Astrocyte of the spinal cord (primary cell): ENCODE data around the gene LYPLA2.
A peak's percentile ranks its signal among the peaks of the same experiment; 100 is the strongest.

Experiments used
- DNase-seq: peaks from one replicate; pipeline ENCODE4 v3.0.0; 2011; ENCODE audit warnings: low read depth, low spot score
- H3K4me3 ChIP-seq: 2 replicates; pipeline ENCODE4 v1.5.1; 2011; ENCODE audit warnings: low read depth, mild to moderate bottlenecking, low read length, moderate library complexity
- CTCF ChIP-seq: IDR thresholded peaks from 2 replicates; pipeline ENCODE4 v1.5.1; 2012; ENCODE audit warnings: low read depth, mild to moderate bottlenecking, low read length, inconsistent platforms
- in situ Hi-C: cut with HindIII; loops from 2 replicates; pipeline ENCODE4 v1.10.0; 2017; ENCODE audit warnings: low sequenced_read_pairs

LYPLA2 gene

DNA sequence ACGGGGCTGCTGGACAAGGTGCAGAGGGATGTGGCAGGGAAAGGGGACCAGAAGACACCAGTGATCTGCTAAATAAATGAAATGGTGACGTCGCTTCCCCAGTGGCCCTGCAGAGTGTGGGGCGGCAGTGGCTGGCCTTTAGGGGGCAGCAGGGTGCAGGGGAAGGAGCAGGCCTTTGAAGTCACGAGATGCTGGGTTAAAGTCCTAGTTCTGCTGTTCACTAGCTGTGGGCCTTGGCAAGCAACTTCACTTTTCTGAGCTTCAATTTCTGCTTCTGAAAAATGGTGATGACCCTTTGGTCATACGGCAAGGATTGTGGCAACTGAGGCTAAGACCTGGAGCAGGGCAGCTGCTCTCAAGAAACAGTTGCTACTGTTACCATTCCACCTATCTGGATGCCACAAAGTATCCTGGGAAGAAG, 18.8 kb downstream of the LYPLA2 start:
- in situ Hi-C loops = no loop called here

DNA sequence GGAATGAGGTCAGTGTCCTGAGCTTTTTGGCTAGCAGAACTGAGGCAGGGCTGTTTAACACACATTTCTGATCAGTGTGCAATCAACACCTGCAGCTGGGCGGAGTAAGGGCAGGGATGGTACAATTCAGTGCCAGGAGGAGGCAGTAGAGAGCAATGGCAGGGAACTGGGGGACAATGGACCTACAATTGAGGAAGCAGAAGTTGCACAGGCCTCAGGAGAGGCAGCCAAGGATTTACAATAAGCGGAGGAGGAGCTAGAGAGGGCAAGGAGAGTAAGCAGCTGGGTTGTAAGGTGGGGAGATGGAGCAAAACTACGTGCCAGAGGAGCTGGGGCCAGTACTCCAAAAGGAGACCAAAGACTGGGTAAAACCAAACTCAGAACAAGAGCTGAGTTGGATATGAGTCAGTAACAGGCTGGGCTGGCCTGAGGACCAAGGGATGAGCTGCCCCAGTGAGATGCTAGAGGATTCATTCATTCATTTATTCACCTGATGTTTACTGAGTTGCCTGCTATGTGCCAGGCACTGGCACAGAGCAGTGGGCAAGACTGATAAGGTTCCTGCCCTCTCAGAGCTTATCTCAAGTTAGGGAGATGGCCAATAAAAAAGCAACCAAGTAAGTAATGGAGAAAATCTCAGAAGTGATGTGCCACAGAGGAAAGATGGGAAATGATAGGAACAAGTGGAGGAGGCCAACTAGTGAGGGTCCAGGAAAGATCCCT, 20.0 kb downstream of the LYPLA2 start:
- TF ChIP-seq CTCF = peak; percentile 74
- no peak overlapping the region for H3K4me3 ChIP-seq
- in situ Hi-C loops = no loop called here
- no peak for DNase-seq

More for the DNA sequence above, 18.8 kb downstream of the LYPLA2 start:
- no peak overlapping the region for H3K4me3 ChIP-seq
- peak; percentile 88 for TF ChIP-seq CTCF
- peak; percentile 62 for DNase-seq

DNA sequence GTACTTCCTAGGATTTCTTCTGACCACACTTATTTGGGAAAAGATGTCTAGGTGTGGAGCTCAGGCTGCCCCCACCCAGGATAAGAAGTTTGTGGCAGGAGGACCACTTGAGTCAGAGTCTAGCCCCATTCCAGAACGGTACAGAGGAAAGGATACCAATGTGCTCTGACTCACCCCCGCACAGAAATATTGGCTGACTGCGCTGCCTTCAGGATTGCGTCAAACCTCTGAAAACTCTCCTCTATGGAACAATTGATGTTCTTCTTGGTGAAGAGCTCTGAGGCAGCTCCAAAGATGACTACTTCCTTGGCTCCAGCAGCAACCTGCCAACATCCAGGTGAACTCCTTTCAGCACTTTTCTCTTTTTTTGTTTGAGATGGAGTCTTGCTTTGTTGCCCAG, 23.1 kb downstream of the LYPLA2 start:
- no peak for DNase-seq
- in situ Hi-C loops = no loop called here
- no peak for TF ChIP-seq CTCF
- no peak overlapping the region for H3K4me3 ChIP-seq

DNA sequence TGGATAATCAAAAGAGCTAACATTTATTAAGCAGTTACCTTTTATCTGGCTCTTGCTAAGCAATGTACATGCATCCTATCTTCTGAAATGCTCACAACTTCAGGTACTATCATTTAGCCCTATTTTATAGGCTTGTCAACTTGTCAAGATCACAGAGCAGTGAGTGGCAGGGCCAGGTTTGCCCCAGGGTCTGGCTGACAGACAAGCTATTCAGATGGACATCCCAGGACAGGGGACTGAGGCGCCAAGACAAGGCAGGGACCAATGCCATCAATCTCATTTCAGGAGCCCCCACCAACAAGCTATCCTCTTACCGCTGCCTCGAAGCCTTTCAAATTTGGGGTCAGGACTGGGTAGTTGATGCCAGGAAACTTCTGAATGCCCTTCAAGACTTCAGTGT, 25.4 kb downstream of the LYPLA2 start:
- in situ Hi-C loops = no loop called here
- DNase-seq = no peak
- no peak overlapping the region for H3K4me3 ChIP-seq
- TF ChIP-seq CTCF = no peak

DNA sequence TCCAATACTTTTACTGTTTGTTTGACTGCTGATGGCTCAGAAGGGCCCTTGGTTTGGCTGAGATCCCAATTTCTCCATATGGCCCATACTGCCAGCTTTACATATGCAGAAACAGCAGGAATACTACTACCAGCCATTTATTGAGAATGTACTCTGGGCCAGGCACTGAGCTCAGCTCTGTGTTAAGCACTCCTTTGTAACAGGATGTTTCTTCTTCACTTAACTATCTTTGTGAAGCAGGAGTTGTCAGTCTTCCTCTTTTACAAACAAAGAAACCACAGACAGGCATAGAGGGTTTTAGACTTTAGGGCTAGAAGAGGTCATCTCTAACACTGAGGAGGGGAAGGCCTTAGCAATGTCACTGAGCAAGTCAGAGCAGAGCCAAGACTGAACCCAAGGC, 26.0 kb downstream of the LYPLA2 start:
- no peak for DNase-seq
- no peak for TF ChIP-seq CTCF
- in situ Hi-C loops = no loop called here
- no peak overlapping the region for H3K4me3 ChIP-seq

- TF ChIP-seq CTCF = no peak
Observed at GRCh38 chr1:23817633-23818032, 26.7 kb downstream of the LYPLA2 start.

More at GRCh38 chr1:23817633-23818032, 26.7 kb downstream of the LYPLA2 start:
- in situ Hi-C loops = no loop called here
- DNase-seq = no peak
- no peak overlapping the region for H3K4me3 ChIP-seq
